Stimulated activated CD8-positive, alpha-beta memory T cell treated with anti-CD3 and anti-CD28 coated beads, Interleukin-15, amount 100 ng/mL, for 48 hours (primary cell): ENCODE data around the gene SYK.

Source experiments
- DNase-seq, 2 donors: peaks; one replicate each; pipeline ENCODE4 v3.0.0-alpha.2; 2020; ENCODE audit warnings: low read depth in 2 of 2

Gene SYK

GRCh38 chr9:90851444-90851843, 49.8 kb downstream of the SYK start:
- DNase-seq: no peak

- no peak for DNase-seq
Observed at GRCh38 chr9:90853945-90854344, 52.3 kb downstream of the SYK start.

GRCh38 chr9:90854637-90855175, 53.1 kb downstream of the SYK start:
- no peak for DNase-seq

GRCh38 chr9:90855208-90855902, 53.7 kb downstream of the SYK start:
- no peak for DNase-seq

- DNase-seq: no peak
Observed at GRCh38 chr9:90857091-90857490, 55.5 kb downstream of the SYK start.

- DNase-seq: no peak
Observed at GRCh38 chr9:90857855-90858254, 56.2 kb downstream of the SYK start.

GRCh38 chr9:90858457-90858901, 56.9 kb downstream of the SYK start:
- DNase-seq: no peak

- DNase-seq: no peak
Observed at GRCh38 chr9:90860382-90860781, 58.8 kb downstream of the SYK start.

GRCh38 chr9:90860826-90861225, 59.2 kb downstream of the SYK start:
- no peak for DNase-seq

- DNase-seq: no peak
Observed at GRCh38 chr9:90861380-90861779, 59.8 kb downstream of the SYK start.

- DNase-seq: no peak
Observed at GRCh38 chr9:90861826-90862740, 60.5 kb downstream of the SYK start.

GRCh38 chr9:90864779-90865178, 63.2 kb downstream of the SYK start:
- no peak for DNase-seq

GRCh38 chr9:90867101-90867500, 65.5 kb downstream of the SYK start:
- no peak for DNase-seq

- no peak for DNase-seq
Observed at GRCh38 chr9:90868555-90868954, 66.9 kb downstream of the SYK start.

- no peak for DNase-seq
Observed at GRCh38 chr9:90869361-90869760, 67.7 kb downstream of the SYK start.

GRCh38 chr9:90870621-90871326, 69.2 kb downstream of the SYK start:
- no peak for DNase-seq

- DNase-seq: no peak
Observed at GRCh38 chr9:90871327-90871935, 69.8 kb downstream of the SYK start.

GRCh38 chr9:90872835-90873294, 71.2 kb downstream of the SYK start:
- no peak for DNase-seq

- DNase-seq: no peak
Observed at GRCh38 chr9:90873422-90873821, 71.8 kb downstream of the SYK start.

GRCh38 chr9:90874194-90874593, 72.6 kb downstream of the SYK start:
- no peak for DNase-seq

- DNase-seq: no peak
Observed at GRCh38 chr9:90878562-90878961, 76.9 kb downstream of the SYK start.

GRCh38 chr9:90880066-90880465, 78.4 kb downstream of the SYK start:
- DNase-seq: no peak
